DND-41 (cell line): ENCODE measurements around the gene CYP1A1.

ENCODE experiments used
- ATAC-seq: fragments of 200-7000 bp; cut with Tn5 transposase; 3 replicates; pipeline ENCODE4 v1.9.1; 2021; ENCODE audit warnings: low read depth; ENCODE audit not compliant: insufficient read depth
- DNase-seq: peaks from one replicate; pipeline ENCODE4 v3.0.0-alpha.2; 2020
- H2AFZ ChIP-seq: 2 replicates; pipeline ENCODE4 v1.6.0; 2012; ENCODE audit warnings: low read depth, low read length
- H3K27ac ChIP-seq: 2 replicates; pipeline ENCODE4 v1.5.1; 2012; ENCODE audit warnings: low read length, inconsistent platforms
- H3K27me3 ChIP-seq: fragments of 200-600 bp; sonication (generic); 2 replicates; pipeline ENCODE4 v1.6.0; 2012; ENCODE audit warnings: low read length, mild to moderate bottlenecking, inconsistent platforms; ENCODE audit not compliant: insufficient read depth, poor library complexity
- H3K36me3 ChIP-seq: 2 replicates; pipeline ENCODE4 v1.5.1; 2012; ENCODE audit warnings: low read length, inconsistent platforms; ENCODE audit not compliant: insufficient read depth
- H3K4me1 ChIP-seq: 2 replicates; pipeline ENCODE4 v1.5.1; 2012; ENCODE audit warnings: mild to moderate bottlenecking, low read length; ENCODE audit not compliant: insufficient read depth
- H3K4me2 ChIP-seq: 2 replicates; pipeline ENCODE4 v1.6.0; 2012; ENCODE audit warnings: mild to moderate bottlenecking, moderate library complexity, low read length, inconsistent platforms; ENCODE audit not compliant: insufficient read depth
- H3K4me3 ChIP-seq, 2 experiments: fragments of 200-600 bp in 1 of 2; shearing (Covaris generic) in 1 of 2; 2 replicates each; pipeline ENCODE4 v1.5.1; 2012 to 2016; ENCODE audit warnings: inconsistent platforms in 2 of 2, low read length in 2 of 2, mild to moderate bottlenecking in 2 of 2, low read depth in 1 of 2, moderate library complexity in 1 of 2
- H3K79me2 ChIP-seq: 2 replicates; pipeline ENCODE4 v1.6.0; 2012; ENCODE audit warnings: low read length, inconsistent platforms; ENCODE audit not compliant: insufficient read depth
- H3K9ac ChIP-seq: 2 replicates; pipeline ENCODE4 v1.6.0; 2012; ENCODE audit warnings: low read depth, mild to moderate bottlenecking, inconsistent platforms, low read length, moderate library complexity
- H3K9me3 ChIP-seq: 2 replicates; pipeline ENCODE4 v1.5.1; 2012; ENCODE audit warnings: low read length, moderate library complexity, mild to moderate bottlenecking, inconsistent platforms; ENCODE audit not compliant: insufficient read depth, severe bottlenecking
- H4K20me1 ChIP-seq: 2 replicates; pipeline ENCODE4 v1.6.0; 2012; ENCODE audit warnings: low read length; ENCODE audit not compliant: insufficient read depth
- EZH2 ChIP-seq: IDR thresholded peaks from 3 replicates; pipeline ENCODE4 v1.6.1; 2012; ENCODE audit warnings: borderline replicate concordance, low read depth, mild to moderate bottlenecking, moderate library complexity, low read length, inconsistent platforms; ENCODE audit not compliant: severe bottlenecking
- TF ChIP-seq, protein P1 (sequence below): IDR thresholded peaks from 2 replicates; pipeline ENCODE4 v1.5.1; 2012; ENCODE audit warnings: borderline replicate concordance, low read length, moderate library complexity, mild to moderate bottlenecking; ENCODE audit not compliant: poor library complexity, severe bottlenecking; ENCODE audit errors: extremely low read depth

The CYP1A1 gene

DNA sequence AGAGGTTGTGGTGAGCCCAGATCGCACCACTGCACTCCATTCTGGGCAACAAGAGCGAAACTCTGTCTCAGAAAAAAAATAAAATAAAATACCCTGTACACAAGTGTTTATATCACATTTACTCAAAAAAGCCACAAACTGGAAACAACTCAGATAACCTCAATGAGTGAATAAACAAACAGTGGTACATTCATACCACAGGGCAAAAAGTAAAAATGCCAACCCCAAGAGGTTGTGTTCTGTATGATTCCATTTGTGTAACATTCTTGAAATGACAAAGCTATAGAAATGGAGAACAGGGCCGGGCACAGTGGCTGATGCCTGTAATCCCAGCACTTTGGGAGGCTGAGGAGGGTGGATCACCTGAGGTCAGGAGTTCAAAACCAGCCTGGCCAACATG lies 42.4 kb downstream of the CYP1A1 start:
- H4K20me1 ChIP-seq = no peaks in the 10 kb centered on the region; the same call in 1 of the 2 replicates
- no peak overlapping the region for H2AFZ ChIP-seq
- H3K4me3 ChIP-seq = no peak overlapping the region
- H3K36me3 ChIP-seq = peaks cover 11% of the 10 kb centered on the region
- no peaks in the 10 kb centered on the region for H3K9me3 ChIP-seq
- no peak overlapping the region for H3K4me2 ChIP-seq
- H3K9ac ChIP-seq = no peak overlapping the region
- peaks cover 53% of the 10 kb centered on the region for H3K79me2 ChIP-seq
- no peaks in the 10 kb centered on the region for H3K27me3 ChIP-seq
- no peak overlapping the region for H3K27ac ChIP-seq
- no peak for DNase-seq
- no peak for ATAC-seq
- no peak for TF ChIP-seq EZH2
- TF ChIP-seq, protein P1, sequence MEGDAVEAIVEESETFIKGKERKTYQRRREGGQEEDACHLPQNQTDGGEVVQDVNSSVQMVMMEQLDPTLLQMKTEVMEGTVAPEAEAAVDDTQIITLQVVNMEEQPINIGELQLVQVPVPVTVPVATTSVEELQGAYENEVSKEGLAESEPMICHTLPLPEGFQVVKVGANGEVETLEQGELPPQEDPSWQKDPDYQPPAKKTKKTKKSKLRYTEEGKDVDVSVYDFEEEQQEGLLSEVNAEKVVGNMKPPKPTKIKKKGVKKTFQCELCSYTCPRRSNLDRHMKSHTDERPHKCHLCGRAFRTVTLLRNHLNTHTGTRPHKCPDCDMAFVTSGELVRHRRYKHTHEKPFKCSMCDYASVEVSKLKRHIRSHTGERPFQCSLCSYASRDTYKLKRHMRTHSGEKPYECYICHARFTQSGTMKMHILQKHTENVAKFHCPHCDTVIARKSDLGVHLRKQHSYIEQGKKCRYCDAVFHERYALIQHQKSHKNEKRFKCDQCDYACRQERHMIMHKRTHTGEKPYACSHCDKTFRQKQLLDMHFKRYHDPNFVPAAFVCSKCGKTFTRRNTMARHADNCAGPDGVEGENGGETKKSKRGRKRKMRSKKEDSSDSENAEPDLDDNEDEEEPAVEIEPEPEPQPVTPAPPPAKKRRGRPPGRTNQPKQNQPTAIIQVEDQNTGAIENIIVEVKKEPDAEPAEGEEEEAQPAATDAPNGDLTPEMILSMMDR = no peak
- H3K4me1 ChIP-seq = no peaks in the 10 kb centered on the region

DNA sequence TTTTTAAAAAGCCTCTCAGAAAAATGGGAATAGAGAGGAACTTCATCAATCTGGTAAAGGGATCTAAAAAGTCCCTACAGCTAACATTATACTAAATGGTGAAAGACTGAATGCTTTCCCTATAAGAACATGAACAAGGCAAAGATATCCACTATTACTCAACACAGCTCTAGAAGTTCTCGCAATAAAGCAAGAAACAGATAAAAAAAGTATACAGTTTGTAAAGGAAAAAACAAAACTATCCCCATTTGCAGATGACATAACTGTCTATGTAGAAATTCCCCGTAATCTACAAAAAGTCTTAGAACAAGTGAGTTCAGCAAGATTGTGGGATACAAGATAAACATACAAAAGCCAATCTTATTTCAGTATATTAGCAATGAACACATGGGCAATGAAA lies 44.9 kb downstream of the CYP1A1 start:
- H2AFZ ChIP-seq = no peak overlapping the region
- H3K27me3 ChIP-seq = no peaks in the 10 kb centered on the region
- H3K9ac ChIP-seq = no peak overlapping the region
- peaks cover 6% of the 10 kb centered on the region; the same call in 1 of the 2 replicates for H4K20me1 ChIP-seq
- H3K4me3 ChIP-seq = no peak overlapping the region
- H3K79me2 ChIP-seq = peaks cover 56% of the 10 kb centered on the region
- no peak overlapping the region for H3K27ac ChIP-seq
- H3K4me1 ChIP-seq = no peaks in the 10 kb centered on the region
- peaks cover 8% of the 10 kb centered on the region; the same call in 1 of the 2 replicates for H3K36me3 ChIP-seq
- TF ChIP-seq EZH2 = no peak
- TF ChIP-seq, protein P1 = no peak
- H3K4me2 ChIP-seq = no peak overlapping the region
- no peak for DNase-seq
- H3K9me3 ChIP-seq = no peaks in the 10 kb centered on the region
- ATAC-seq = no peak

DNA sequence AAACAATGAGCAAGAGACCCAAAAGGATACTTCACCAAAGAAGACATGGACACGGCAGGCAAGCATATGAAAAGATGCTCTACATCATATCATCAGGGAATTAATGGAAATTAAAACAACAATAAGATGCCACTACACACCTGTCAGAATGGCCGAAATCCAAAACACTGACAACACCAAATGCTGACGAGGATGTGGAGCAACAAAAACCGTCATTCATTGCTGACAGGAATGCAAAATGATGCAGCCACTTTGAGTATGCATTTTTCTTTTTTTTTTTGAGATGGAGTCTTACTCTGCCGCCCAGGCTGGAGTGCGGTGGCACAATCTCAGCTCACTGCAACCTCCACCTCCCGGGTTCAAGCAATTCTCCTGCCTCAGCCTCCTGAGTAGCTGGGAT lies 48.5 kb downstream of the CYP1A1 start:
- Histone ChIP-seq H3K4me2 (no peak overlapping the region), H3K27me3 (no peaks in the 10 kb centered on the region), H3K4me1 (no peaks in the 10 kb centered on the region), H3K4me3 (no peak overlapping the region), H3K9ac (no peak overlapping the region), H3K27ac (no peak overlapping the region), H2AFZ (no peak overlapping the region), H4K20me1 (peaks cover 6% of the 10 kb centered on the region; the same call in 1 of the 2 replicates), H3K9me3 (no peaks in the 10 kb centered on the region), H3K36me3 (peaks cover 17% of the 10 kb centered on the region), H3K79me2 (peaks cover 40% of the 10 kb centered on the region)
- DNase-seq (no peak), ATAC-seq (no peak)
- TF ChIP-seq, protein P1 = no peak

DNA sequence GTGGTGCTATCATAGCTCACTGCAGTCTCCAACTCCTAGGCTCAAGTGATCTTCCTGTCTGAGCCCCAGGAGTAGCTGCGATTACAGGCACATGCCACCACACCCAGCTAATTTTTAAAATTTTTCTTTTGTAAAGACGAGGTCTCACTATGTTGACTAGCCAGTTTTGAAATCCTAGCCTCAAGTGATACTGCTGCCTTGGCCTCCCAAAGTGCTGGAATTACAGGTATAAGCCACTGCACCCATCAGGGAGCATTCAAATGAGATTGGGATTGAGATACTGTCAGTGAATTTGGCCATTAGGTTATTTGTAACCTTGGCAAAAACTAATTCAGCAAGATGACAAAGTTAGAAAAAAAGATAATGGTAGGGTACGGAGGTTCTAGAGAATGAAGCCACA lies 51.2 kb downstream of the CYP1A1 start:
- no peak overlapping the region for H3K9ac ChIP-seq
- ATAC-seq = no peak
- no peaks in the 10 kb centered on the region for H3K27me3 ChIP-seq
- H3K27ac ChIP-seq = no peak overlapping the region
- TF ChIP-seq, protein P1 = no peak
- TF ChIP-seq EZH2 = no peak
- H3K36me3 ChIP-seq = peaks cover 31% of the 10 kb centered on the region
- no peak overlapping the region for H2AFZ ChIP-seq
- H3K9me3 ChIP-seq = no peaks in the 10 kb centered on the region
- no peak for DNase-seq
- H3K4me1 ChIP-seq = no peaks in the 10 kb centered on the region
- no peak overlapping the region for H3K4me2 ChIP-seq
- no peak overlapping the region for H3K4me3 ChIP-seq
- H3K79me2 ChIP-seq = peaks cover 23% of the 10 kb centered on the region
- H4K20me1 ChIP-seq = peaks cover 6% of the 10 kb centered on the region; the same call in 1 of the 2 replicates
